GM19023 (cell line): ENCODE data around the gene KLK11.

Experiments
- ATAC-seq: cut with Tn5 transposase; IDR thresholded peaks from one replicate; pipeline ENCODE4 v1.9.1; 2021; ENCODE audit warnings: mild to moderate bottlenecking, moderate library complexity; ENCODE audit not compliant: unreplicated experiment

Gene KLK11, protein sequence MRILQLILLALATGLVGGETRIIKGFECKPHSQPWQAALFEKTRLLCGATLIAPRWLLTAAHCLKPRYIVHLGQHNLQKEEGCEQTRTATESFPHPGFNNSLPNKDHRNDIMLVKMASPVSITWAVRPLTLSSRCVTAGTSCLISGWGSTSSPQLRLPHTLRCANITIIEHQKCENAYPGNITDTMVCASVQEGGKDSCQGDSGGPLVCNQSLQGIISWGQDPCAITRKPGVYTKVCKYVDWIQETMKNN

DNA sequence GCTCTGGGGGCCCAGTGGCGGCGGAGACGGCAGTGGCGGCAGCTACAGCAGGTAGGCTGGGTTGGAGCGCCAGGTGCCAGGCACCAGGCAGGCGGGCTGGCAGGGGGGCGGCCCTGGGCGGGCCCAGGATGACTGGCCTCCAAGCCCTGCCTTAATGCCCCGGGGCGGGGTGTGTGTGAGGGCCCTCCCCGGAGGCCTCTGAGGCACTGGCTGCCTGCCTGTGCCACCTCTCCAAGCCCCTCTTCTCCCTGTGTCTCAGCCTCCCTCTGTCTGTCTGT lies at the start of gene KLK11:
Gene KLK11 (minus strand): TSS at position 63 of the 278 bp plus-strand sequence. CDS start 985 bp downstream, outside the sequence.
- ATAC-seq = no peak

DNA sequence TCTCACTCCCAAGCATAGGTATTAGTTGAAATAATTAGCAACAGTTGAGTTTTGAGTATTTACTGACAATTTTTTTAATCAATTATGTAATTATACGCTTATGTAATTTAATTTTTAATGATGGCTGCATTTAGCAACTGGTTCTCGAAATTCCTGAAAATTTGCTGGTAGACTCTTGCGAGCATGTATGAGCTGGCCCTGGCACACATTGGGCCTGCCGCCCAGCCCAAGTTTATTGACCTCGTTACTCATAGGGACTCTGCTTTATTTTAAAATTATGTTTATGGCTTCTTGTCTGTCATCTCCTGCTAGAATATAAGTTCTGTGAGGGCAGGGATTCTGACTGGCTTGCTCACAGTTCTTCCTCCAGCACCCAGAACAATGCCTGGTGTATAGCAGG lies 49.6 kb upstream of the KLK11 start:
- ATAC-seq = no peak

DNA sequence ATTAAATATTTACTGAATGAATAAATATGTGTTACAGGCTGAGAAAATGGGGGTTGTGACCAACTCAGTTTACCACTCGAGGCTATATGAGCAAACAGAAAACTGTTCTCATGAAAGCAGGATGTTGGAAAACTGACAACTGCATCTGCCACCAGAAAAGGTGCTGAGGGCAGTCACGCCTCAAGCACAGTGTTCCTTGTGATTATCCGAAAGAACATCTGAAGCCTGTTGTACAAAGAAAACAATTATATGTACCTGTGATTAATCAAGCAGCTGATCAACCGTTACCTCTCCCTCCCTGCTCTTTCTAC lies 44.6 kb upstream of the KLK11 start:
- ATAC-seq = no peak

DNA sequence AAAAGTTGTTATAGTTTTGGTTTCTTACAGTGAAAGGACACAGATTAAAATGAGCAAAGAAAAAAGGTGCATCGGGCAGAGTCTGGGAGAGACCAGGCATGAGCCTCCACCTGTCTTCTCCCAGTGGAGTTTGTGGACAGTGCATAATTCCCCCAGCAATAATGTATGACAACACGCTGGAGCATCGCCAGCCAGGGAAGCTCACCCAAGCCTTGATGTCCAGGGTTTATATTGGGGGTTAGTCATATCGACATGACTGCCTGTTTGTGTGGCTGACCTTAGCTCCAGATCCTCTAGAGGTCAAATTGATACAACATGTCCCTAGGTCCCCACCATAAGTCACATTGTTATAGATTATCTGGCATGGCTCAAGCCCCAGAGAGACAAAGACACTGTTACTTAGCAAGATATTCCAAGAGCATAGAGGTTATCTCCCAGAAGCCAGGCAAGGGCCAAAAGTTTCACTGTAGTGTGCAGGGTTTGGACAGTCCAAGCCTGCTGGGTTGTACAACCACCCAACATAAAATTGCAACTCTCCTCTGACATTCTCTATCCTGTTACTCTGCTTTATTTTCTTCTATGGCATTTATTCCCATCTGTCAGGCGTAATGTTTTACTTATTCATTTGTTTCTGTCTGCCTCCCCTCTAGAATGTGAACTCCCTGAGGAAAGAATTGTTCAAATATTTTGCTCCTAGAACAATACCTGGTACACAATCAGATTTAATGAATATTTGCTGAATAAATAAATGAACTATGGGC lies 44.1 kb upstream of the KLK11 start:
- ATAC-seq = no peak

DNA sequence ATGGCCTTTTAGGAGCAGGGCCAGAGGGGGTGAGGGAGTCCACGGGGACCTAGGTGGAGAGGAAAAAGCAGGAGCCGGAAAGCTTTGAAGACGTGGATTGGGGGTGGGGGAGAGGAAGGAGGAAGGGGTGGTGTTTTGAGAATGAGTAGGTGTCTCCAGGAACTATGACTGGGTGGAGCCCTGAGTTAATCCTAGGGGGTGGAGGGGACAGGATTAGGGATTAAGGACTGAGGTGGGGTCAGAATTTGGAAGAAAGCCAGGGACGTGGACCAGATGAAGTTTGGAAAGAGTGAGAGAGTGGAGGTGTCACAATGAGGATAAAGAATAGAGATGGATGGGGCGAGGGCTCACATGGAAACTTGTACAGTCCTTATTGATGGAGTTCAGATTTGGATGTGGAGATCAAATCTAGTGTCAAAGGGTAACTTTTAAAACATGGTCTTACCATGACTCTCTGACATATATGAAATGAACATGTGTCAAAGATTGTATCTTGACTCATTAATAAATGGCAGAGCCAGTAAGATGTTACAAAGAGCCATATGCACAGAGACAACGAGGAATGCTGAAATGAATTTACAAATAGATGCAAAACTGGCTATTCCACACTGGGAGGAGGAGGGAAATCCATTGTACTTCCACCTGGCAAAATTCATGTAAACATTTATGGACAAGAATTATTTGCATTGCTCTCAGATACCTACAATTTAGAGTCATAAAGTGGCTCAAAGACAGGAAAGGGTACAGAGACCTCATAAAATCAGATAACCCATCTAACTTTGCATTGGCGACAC lies 40.2 kb upstream of the KLK11 start:
- ATAC-seq = no peak

DNA sequence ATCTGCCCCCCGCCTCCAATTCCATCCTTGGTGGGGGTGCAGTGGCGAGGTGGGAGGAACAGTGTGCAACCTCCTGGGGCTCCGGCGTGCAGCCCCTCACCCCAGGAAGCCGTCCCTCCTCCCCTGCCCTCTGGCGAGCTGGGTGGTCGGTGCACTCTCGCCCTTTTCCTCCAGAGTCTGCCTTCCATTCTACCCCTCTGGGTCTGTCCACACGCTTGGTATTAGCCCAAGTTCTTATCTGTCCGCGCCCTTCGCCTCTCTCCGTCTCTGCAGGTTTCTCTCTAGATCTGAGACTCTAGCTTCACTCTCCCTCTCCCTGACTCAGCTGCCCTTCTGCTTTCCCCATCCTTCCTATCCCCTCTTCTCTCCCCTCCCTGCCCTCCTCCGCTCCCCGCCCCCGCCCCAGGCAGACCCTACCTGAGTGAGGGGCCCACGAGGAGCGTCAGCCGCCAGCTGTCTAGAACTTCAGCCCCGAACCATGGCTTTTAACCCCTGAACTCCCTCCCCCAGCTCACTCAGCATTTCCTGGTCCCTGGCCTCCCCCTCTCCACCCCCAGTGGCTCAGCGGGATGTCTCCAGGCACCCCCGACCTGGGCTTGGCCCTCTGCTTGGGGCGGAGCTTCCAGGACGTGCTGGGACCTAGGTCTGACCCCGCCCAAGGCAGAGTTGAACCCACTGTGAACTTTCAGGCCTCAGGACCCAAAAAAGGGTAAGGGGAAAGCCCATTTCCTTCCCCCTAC lies 39.0 kb upstream of the KLK11 start:
- no peak for ATAC-seq

DNA sequence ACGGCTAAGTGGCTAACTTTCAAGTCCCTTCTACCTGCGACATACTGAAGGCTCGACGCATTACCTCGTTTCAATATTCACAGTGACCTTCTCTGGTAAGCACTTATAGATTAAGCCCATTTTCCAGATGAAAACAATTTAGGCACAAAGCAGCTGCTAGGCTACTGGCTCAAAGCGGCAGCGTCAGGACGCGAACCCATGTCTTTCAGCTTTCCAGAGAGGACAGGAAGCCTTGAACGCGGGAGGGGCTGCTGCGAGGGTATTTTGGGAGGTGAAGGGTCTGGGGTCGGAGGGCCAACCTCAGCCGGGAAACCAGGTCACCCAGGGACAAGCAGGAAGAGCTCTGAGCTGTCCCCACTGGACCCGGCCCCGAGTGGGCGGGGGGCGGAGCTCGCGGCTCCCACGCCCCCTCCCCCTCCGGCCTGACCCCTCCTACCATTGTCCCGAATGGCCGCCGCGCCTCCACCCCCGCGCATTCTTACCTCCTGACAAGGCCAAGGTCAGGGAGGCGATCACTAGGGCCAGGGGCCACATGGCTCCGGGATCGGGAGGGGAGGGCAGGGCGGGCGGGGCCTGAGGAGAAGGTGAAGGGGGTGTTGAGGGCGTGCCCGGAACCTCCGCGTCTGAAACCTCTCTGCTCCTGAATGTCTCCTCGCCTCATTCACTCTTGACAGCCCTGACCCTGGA lies 38.3 kb upstream of the KLK11 start, which contains the start of gene KLK13:
Gene KLK13 (minus strand): TSS at position 559 of the 687 bp plus-strand sequence. CDS start 25 bp downstream, at position 534.
- ATAC-seq = no peak

DNA sequence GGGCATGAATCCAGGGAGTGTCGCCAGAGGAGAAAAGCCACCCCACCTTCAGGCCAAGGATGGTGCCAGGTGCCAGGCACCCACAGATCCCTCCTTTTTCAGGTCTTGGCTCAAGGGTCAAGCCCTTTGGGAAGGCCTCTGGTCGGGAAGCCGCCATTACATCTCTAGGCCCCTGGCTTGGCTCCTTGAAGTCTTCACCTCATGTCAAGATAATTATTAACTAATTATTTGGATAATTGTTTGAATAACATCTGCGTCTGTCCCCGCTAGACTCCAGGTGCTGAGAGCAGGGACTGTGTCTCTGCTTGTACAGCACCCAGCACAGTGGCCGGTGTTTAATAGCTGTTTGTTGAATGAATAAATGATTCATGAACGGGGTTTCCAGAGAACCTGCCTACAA lies 37.2 kb upstream of the KLK11 start:
- ATAC-seq = no peak

DNA sequence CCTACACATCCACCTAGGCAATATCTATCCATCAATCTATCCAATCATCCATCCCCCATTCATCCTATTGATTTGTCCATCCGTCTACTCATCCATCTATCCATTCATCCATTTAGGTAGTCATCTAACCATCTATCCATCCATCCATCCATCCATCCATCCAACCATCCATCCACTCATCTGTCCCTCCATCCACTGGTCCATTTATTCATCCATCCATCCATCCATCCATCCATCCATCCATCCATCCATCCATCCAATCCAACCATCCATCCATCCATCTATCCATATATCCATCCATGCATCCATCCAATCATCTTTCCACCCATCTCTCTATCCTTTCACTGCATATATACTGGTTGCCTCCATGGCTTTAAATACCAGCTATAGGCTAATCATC lies 34.6 kb upstream of the KLK11 start:
- ATAC-seq = no peak

DNA sequence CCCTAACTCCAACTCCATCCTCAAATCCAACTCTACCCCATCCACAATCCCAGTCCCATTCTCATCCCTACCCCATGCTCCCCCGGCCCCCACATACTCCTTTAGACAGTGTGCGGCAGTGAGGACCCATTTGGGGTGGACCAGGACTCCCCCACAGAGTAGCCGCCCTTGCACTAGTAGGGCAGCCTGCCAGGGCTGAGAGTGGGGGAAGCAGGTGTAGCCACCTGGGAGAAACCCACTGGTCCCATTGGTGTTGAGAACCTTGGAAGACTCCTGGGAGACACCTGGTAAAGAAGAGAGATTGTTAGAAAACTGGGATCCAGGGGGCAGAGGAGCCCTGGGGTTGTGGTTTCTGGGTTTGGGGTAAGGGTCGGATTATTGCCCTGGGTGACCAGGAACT lies 33.9 kb upstream of the KLK11 start:
- ATAC-seq = no peak

DNA sequence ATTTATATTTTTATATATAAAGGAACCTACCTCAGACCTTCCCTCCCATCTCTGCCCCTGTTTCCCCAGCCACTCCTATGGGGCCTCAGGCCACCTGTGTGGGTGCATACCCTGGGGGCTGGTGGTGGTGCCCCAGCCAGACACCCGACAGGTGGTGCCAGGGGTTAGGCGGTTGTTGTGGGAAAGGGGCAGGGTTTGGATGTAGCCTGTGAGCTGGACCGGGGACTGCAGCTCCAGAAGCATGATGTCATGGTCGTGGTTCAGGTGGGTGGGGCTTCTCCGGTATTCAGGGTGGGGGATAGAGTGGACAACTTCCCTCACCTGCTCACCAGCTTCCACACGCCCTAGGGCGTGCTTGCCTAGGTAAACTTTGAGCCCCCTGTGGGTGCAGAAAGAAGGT lies 33.3 kb upstream of the KLK11 start:
- ATAC-seq = no peak

DNA sequence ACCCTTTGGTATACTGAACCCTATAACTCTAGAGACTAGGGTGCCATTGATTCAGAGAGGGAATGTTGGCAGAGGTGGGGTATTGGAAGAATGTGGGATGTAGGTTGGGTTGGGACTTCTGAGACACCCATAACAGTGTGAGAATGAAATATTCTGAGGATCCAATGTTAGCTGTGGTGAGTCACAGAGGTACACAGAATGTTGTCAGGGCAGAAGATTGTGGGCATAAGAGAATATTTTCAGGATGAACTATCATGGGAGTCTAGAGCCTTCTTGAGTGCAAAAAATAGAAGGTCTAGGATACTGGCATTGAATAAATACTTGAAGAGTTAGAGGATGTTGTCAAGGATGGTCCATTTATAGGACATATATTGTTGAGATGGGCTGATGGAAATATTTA lies 29.4 kb upstream of the KLK11 start:
- no peak for ATAC-seq

DNA sequence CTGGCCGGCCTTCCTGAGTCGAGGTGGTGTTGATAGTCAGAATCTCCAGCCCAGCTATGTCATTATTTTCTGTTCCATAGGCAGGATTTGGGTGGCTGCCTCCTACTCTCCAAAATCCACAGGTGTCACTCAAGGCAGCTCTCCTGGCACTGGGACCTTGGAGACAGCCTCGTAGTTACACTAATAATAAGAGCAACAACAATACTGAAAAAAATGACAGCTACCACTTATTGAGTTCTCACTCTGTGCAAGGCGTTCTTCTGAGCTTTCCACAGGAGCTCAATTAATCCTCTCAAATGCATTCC lies 20.6 kb upstream of the KLK11 start:
- no peak for ATAC-seq

DNA sequence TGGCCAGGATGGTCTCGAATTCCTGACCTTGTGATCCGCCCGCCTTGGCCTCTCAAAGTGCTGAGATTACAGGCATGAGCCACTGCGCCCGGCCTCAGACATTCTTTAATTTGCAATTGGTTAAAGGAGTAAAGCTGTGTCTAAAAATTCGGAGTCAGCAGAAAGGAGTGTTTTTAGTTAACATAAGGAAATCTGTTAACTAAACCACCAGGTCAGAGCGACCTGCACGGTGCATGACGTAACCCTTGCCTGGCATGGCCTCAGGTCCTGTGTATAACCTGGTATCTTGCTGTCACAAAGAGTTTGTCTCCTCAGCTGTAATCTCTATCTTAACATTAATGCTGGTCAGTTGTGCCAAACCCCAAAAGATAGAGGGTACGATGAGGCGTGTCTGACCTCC lies 17.9 kb upstream of the KLK11 start:
- no peak for ATAC-seq

DNA sequence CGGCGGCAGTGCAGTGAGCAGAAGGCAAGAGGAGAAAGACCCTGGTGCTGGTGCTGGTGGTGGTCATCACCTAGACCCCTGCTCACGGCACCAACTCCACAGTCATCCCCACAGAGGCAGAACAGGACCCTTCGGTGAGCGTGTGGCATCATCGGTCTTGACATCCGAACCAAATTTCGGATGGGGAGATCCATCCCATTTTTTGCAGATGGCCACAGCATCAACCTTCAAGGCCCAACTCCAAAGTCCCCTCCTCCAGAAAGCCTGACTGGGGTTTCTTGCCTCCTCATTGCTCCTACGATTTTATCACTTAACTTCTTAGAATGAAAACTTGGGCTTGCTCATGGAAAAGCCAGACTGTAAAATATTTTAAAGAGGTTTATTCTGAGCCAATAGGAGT lies 17.1 kb upstream of the KLK11 start:
- no peak for ATAC-seq

DNA sequence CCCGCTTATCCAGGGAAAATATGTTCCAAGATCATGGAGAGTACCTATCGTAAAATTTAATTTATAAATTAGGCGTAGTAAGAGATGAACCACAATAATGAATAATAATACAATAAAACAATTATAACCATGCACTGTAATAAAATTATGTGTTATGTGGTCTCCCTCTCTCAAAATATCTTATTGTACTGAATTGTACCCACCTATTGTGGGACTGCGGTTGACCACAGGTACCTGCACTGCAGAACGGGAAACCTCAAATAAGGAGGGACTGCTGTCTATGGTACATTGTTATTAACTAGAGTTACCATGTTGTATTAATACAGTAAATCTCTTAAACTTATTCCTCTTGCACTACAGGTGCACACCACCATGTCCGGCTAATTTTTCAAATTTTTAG lies 13.7 kb upstream of the KLK11 start:
- no peak for ATAC-seq

DNA sequence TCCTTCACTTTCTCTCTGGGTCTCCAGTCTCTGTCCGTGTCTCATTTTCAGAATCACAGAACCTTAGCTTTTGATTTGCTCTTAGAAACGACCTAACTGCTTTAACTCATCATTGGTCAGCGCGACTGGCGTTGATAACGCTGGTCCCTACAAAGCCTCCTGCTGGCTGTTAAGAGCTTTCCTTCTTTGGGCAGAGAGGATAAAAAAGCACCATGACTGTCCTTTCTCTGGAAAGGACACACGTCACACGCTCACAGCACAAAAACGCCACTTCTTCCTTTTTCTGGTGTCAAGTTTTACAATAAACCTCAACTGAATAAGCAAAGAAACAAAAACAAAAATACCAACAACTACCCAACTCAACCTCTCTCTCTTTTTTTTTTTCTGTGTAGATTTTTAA lies 10.1 kb upstream of the KLK11 start:
- no peak for ATAC-seq

DNA sequence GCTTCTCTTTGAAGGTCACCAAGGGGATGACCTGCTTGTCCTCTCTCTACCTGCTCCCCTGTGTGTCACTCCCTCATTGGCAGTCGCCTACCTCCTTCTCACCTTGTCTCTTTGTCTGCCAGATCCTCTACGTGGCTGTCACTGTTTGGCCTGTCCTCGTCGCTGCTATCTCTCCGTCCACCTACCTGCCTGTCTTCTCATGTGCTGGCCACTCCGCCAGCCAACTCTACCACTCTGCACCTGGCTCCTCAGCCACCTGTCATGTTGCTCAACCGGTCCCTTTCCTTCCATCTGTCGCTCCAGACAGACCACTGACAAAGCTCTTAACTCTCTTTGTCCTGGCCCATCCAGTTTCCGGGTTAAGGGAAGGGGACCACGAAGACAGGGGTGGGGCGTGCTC lies 8.3 kb upstream of the KLK11 start, which contains the start of gene KLK12:
Gene KLK12 (minus strand): TSS at position 299 of the 400 bp plus-strand sequence. CDS start 381 bp downstream, outside the sequence.
- no peak for ATAC-seq

DNA sequence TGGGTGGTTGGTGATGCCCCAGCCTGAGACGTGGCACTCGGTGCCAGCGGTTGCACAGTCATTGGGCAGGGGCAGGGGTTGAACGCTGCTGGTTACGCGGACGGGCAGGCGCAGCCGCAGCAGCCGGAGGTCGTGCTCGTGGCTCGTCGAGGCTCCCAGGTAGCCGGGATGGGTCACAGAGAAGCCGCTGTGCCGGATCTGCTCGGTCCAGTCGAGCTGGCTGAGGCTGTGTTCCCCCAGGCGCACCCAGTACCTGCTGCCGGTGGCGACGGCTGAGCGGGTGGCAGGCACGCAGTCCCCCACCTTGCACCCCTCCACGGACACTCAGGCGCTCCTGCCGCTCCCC lies 5.4 kb upstream of the KLK11 start:
- no peak for ATAC-seq

DNA sequence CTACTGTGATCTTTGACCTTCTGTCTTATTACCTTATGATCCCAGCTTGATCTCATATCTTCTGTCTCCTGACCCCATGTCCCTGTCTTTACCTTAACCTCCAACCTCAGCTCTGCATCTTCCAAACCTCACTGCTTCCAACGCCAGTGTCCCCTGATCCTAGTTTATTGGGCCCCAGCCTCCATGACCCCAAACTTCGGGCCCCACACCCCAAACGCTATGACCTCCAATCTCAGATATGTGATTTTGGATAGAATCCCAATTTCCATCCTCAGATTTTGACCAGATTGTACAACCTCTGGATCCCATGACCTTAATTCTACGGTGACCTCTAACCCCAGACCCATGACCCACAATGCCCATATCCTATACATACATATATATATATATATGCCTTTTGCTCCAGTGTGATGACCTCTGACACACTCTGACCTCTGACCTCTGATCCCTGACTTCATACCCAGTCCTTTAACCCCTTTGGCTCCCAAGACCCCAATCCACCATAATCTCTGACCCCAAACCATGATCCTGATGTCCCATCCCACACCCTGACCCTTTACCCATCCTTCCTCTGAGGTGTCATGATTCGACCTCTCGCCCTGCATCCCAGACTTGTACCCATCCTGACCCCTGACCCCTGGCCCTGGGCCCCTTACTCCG lies 4.9 kb upstream of the KLK11 start:
- no peak for ATAC-seq

DNA sequence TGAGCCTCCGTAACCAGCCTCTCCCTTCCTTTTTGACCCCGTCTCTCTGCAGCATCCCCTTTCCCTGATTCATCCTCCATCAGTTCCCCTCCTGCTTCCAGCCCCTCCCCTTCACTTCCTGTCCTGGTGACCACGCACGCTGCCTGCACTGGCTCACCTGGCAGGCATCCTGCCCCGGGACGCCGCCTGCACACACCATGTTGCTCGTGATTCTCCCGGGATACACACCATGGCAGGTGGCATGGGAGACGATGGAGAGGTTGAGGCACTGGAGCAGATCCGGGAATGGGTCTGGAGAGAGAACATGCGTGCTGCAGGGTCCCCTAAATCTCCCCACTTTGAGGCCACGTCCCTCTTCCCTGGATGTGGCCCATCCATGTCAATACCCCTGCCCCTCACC lies 4.2 kb upstream of the KLK11 start:
- no peak for ATAC-seq
